ENCODE results near the gene SLC38A3.
A peak's percentile ranks its signal among the peaks of the same experiment; 100 is the strongest.
"Not testable (repeated sequence)": the region's sequence is repeated elsewhere in the genome, so short reads cannot be mapped to it uniquely, and the experiment has no call there.

SLC38A3 gene

GRCh38 chr3:50221411-50222168, 16.5 kb downstream of the SLC38A3 start:
- H3K4me3 ChIP-seq = no peak overlapping the region
- H3K9me3 ChIP-seq (replicated peaks in 1 of 11) = no peaks in the 10 kb centered on the region
- peaks cover 5 to 19% (median 12%) of the 10 kb centered on the region in 10 experiments; a peak in 17 of 20 replicates for H3K4me1 ChIP-seq
- TF ChIP-seq Cebpa-rat (IDR thresholded peaks at IDR 0.05) = no peak
- no peak overlapping the region for H3K27ac ChIP-seq
- H3K4me2 ChIP-seq = peak overlapping the region in 3 of 11 experiments; percentile 15 to 73 (median 63); a peak in 5 of 22 replicates
- H4K20me1 ChIP-seq = no peaks in the 10 kb centered on the region
- peaks cover 0 to 10% (median 5%) of the 10 kb centered on the region in 11 experiments; a peak in 8 of 22 replicates for H3K27me3 ChIP-seq
- peak overlapping the region in 3 of 11 experiments; percentile 3 to 13 (median 7); a peak in 1 of 22 replicates for H3K9ac ChIP-seq
- no peaks in the 10 kb centered on the region for H3K36me3 ChIP-seq

- Histone ChIP-seq H3K9ac (0 out of 22 replicates have a peak overlapping the region, but pooled peaks of 1 of the 11 experiments have one; percentile 3), H3K27me3 (peaks cover 0 to 10% (median 5%) of the 10 kb centered on the region in 11 experiments; a peak in 8 of 22 replicates), H3K4me3 (no peak overlapping the region), H3K4me2 (no peak overlapping the region; a peak in 1 of 22 replicates), H3K27ac (no peak overlapping the region), H4K20me1 (no peaks in the 10 kb centered on the region), H3K9me3 (replicated peaks in 1 of 11) (no peaks in the 10 kb centered on the region), H3K4me1 (peaks cover 6 to 25% (median 17%) of the 10 kb centered on the region in 10 experiments; a peak in 17 of 20 replicates), H3K36me3 (no peaks in the 10 kb centered on the region)
- TF ChIP-seq Cebpa-rat (IDR thresholded peaks at IDR 0.05) = no peak
These were observed 17.1 kb downstream of the SLC38A3 start for GRCh38 chr3:50222169-50222528.

GRCh38 chr3:50224639-50225038, 19.6 kb downstream of the SLC38A3 start:
- Histone ChIP-seq H3K4me1 (peaks cover 23 to 46% (median 38%) of the 10 kb centered on the region in 10 experiments), H3K9ac (no peak overlapping the region), H3K9me3 (replicated peaks in 1 of 11) (no peaks in the 10 kb centered on the region), H3K4me2 (no peak overlapping the region), H3K27ac (no peak overlapping the region), H4K20me1 (no peaks in the 10 kb centered on the region), H3K4me3 (no peak overlapping the region), H3K27me3 (peaks cover 0 to 10% (median 5%) of the 10 kb centered on the region in 11 experiments; a peak in 8 of 22 replicates), H3K36me3 (no peaks in the 10 kb centered on the region)
- no peak for TF ChIP-seq Cebpa-rat (IDR thresholded peaks at IDR 0.05)

- peak overlapping the region; percentile 88 to 100 (median 98) for H3K4me2 ChIP-seq
- peak overlapping the region; percentile 61 to 81 (median 76) for H3K4me3 ChIP-seq
- no peak for TF ChIP-seq Cebpa-rat (IDR thresholded peaks at IDR 0.05)
- H3K36me3 ChIP-seq = no peaks in the 10 kb centered on the region
- peak overlapping the region in 9 of 11 experiments; percentile 41 to 78 (median 69); a peak in 17 of 22 replicates for H3K27ac ChIP-seq
- peak overlapping the region; percentile 67 to 84 (median 79); a peak in 21 of 22 replicates for H3K9ac ChIP-seq
- no peaks in the 10 kb centered on the region for H3K9me3 ChIP-seq (replicated peaks in 1 of 11)
- no peaks in the 10 kb centered on the region for H4K20me1 ChIP-seq
- peaks cover 36 to 58% (median 46%) of the 10 kb centered on the region in 10 experiments for H3K4me1 ChIP-seq
- peaks cover 0 to 10% (median 5%) of the 10 kb centered on the region in 11 experiments; a peak in 8 of 22 replicates for H3K27me3 ChIP-seq
These were observed 21.9 kb downstream of the SLC38A3 start for GRCh38 chr3:50226888-50227389.

DNA sequence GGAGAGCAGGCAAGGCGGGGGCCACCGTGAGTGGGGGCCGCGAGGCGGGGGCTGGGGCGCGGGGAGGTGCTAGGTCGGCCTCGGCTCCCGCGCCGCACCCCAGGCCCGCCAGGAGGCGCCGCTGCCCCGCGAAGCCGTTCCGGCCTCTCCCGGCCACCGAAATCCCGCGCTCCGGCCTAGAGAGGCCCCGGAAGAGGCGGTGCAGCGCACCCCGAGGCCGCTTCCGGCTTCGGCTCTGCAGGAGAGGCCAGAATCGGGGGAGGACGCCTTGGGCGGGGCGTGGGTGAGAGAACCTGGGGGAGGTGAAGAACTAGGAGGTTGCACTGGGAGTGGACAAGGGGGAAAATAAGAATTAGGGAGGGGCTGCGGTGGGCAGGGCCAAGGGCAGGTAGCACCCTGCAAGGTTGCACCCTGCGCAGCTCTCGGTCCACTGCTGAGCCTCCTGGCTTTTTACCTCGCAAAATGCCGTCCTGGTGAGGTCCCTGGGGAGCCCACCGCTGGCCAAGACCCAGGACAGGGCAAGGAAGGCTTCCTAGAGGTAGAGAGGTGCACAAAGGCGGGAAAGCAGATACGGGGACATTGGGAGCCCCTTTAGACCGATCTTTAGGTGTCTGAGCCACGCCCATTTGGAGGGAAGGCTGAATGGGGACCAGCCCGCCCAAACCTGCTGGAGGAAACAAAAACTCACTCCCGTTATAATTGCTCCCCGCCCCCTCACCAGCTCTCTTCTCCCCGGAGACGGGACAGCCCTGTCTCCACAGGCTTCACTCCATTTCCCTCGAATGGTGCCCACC, 22.5 kb downstream of the SLC38A3 start:
- no peaks in the 10 kb centered on the region for H4K20me1 ChIP-seq
- peak overlapping the region; percentile 44 to 83 (median 75); a peak in 20 of 22 replicates for H3K27ac ChIP-seq

DNA sequence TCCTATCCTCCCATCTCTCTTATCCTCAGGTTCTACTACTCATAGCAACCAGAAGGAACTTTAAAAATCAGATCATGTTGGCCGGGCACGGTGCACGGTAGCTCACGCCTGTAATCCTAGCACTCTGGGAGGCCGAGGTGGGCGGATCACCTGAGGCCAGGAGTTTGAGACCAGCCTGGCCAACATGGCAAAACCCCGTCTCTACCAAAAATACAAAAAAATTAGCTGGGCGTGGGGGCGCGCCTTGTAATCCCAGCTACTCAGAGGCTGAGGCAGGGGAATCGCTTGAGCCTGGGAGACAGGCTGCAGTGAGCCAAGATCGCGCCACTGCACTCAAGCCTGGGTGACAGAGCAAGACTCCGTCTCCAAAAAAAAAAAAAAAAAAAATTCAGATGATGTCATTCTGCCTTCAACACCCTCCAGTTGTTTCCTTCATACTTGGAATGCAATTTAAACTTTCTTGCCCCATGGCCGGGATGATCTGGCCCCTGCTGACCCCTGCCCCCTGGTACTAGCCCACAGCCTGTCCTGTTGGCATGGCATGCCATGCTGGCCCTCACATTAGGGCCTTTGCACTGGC, 23.2 kb downstream of the SLC38A3 start:
- not testable (repeated sequence) for H4K20me1 ChIP-seq; H3K27me3 ChIP-seq; H3K9me3 ChIP-seq (replicated peaks in 1 of 11); H3K36me3 ChIP-seq
- Histone ChIP-seq H3K27ac (peak overlapping the region in 10 of 11 experiments; percentile 57 to 83 (median 76); a peak in 19 of 22 replicates), H3K4me1 (peaks cover 36 to 62% (median 49%) of the 10 kb centered on the region in 10 experiments), H3K4me2 (peak overlapping the region; percentile 88 to 100 (median 98)), H3K4me3 (peak overlapping the region; percentile 61 to 81 (median 76)), H3K9ac (peak overlapping the region; percentile 67 to 84 (median 79); a peak in 21 of 22 replicates)

More for the DNA sequence above, 22.5 kb downstream of the SLC38A3 start:
- no peaks in the 10 kb centered on the region for H3K36me3 ChIP-seq
- H3K27me3 ChIP-seq = peaks cover 0 to 10% (median 5%) of the 10 kb centered on the region in 11 experiments; a peak in 8 of 22 replicates
- TF ChIP-seq Cebpa-rat (IDR thresholded peaks at IDR 0.05) = no peak
- H3K9ac ChIP-seq = peak overlapping the region; percentile 67 to 84 (median 79)
- peaks cover 36 to 57% (median 46%) of the 10 kb centered on the region in 10 experiments for H3K4me1 ChIP-seq
- H3K4me3 ChIP-seq = peak overlapping the region; percentile 61 to 81 (median 76)
- no peaks in the 10 kb centered on the region for H3K9me3 ChIP-seq (replicated peaks in 1 of 11)
- peak overlapping the region; percentile 88 to 100 (median 98) for H3K4me2 ChIP-seq

DNA sequence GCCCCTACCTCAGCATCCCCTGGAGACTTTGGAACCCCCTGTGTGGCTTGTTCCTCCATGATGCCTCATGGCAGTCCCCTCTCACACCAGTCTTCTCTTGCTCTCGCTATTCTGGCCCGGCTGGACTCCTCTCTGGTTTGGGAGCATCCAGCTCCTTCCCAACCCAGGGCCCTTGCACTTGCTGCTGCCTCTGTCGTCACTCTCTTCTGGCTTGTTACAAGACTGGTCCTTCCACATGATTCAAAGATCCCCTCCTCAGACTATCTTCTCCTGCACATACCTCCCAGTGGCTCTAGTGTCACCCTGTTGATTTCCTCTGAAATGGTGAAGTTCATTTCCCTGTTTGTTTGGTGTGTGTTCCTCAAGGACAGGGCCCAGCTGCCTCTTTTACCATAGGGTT, 24.4 kb downstream of the SLC38A3 start:
- Histone ChIP-seq H3K36me3 (no peaks in the 10 kb centered on the region), H3K4me3 (no peak overlapping the region), H4K20me1 (no peaks in the 10 kb centered on the region), H3K9ac (peak overlapping the region in 6 of 11 experiments; percentile 9 to 79 (median 41); a peak in 5 of 22 replicates), H3K4me1 (peaks cover 39 to 74% (median 57%) of the 10 kb centered on the region in 10 experiments), H3K27ac (peak overlapping the region in 9 of 11 experiments; percentile 6 to 78 (median 70); a peak in 16 of 22 replicates), H3K4me2 (peak overlapping the region in 9 of 11 experiments; percentile 36 to 100 (median 98); a peak in 12 of 22 replicates), H3K9me3 (replicated peaks in 1 of 11) (no peaks in the 10 kb centered on the region), H3K27me3 (peaks cover 0 to 4% (median 0%) of the 10 kb centered on the region in 11 experiments; a peak in 4 of 22 replicates)
- no peak for TF ChIP-seq Cebpa-rat (IDR thresholded peaks at IDR 0.05)

GRCh38 chr3:50230104-50230793, 25.2 kb downstream of the SLC38A3 start:
- peaks cover 47 to 82% (median 65%) of the 10 kb centered on the region in 10 experiments for H3K4me1 ChIP-seq
- no peak overlapping the region for H3K4me3 ChIP-seq
- no peaks in the 10 kb centered on the region for H3K9me3 ChIP-seq (replicated peaks in 1 of 11)
- peak overlapping the region in 9 of 11 experiments; percentile 16 to 73 (median 64); a peak in 15 of 22 replicates for H3K27ac ChIP-seq
- no peaks in the 10 kb centered on the region for H3K36me3 ChIP-seq
- no peak for TF ChIP-seq Cebpa-rat (IDR thresholded peaks at IDR 0.05)
- no peaks in the 10 kb centered on the region; a peak in 1 of 22 replicates for H3K27me3 ChIP-seq
- peak overlapping the region in 5 of 11 experiments; percentile 9 to 45 (median 38); a peak in 4 of 22 replicates for H3K9ac ChIP-seq
- H3K4me2 ChIP-seq = peak overlapping the region in 9 of 11 experiments; percentile 4 to 98 (median 54); a peak in 15 of 22 replicates
- no peaks in the 10 kb centered on the region for H4K20me1 ChIP-seq

Measured in BLaER1 treated with 17β-estradiol and CSF1 and Interleukin-3, amounts not matched to agents 10 nM and 100 nM (cell line).